ENCODE measurements around the gene PPP2R5B.
"Not testable (repeated sequence)": the region's sequence is repeated elsewhere in the genome, so short reads cannot be mapped to it uniquely, and the experiment has no call there.

Gene PPP2R5B

GRCh38 chr11:64974124-64974523, 49.6 kb downstream of the PPP2R5B start:
- Histone ChIP-seq H3K27me3 (peaks cover 51% of the 10 kb centered on the region), H3K9me3 (no peaks in the 10 kb centered on the region), H3K4me3 (ENCODE audit: low read depth in 1 of 2, low read length in 1 of 2) (no peak overlapping the region), H3K27ac (no peak overlapping the region), H3K36me3 (no peaks in the 10 kb centered on the region), H3K4me1 (ENCODE audit: control insufficient read depth in 1 of 2, insufficient read depth in 1 of 2, low read depth in 1 of 2, low read length in 1 of 2) (peaks cover 10 to 12% of the 10 kb centered on the region in 2 experiments)
- TF ChIP-seq CTCF (IDR thresholded peaks at IDR 0.05) = no peak

- no peak overlapping the region for H3K27ac ChIP-seq
- no peaks in the 10 kb centered on the region for H3K9me3 ChIP-seq
- peaks cover 51% of the 10 kb centered on the region for H3K27me3 ChIP-seq
- H3K36me3 ChIP-seq = no peaks in the 10 kb centered on the region
- no peak overlapping the region for H3K4me3 ChIP-seq (ENCODE audit: low read depth in 1 of 2, low read length in 1 of 2)
- TF ChIP-seq CTCF (IDR thresholded peaks at IDR 0.05) = no peak
- peaks cover 8 to 10% of the 10 kb centered on the region in 2 experiments for H3K4me1 ChIP-seq (ENCODE audit: control insufficient read depth in 1 of 2, insufficient read depth in 1 of 2, low read depth in 1 of 2, low read length in 1 of 2)
Measured at GRCh38 chr11:64976651-64977050, 52.2 kb downstream of the PPP2R5B start.

DNA sequence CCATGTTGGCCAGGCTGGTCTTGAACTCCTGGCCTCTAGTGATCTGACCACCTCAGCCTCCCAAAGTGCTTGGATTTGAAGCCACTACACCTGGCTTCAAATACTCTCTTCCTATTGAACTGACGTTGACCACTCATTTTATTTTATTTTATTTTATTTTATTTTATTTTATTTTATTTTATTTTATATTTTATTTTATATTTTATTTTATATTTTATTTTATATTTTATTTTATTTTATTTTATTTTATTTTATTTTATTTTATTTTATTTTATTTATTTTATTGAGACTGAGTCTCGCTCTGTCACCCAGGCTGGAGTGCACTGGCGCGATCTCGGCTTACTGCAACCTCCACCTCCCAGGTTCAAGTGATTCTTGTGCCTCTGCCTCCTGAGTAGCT, 58.9 kb downstream of the PPP2R5B start:
- H3K36me3 ChIP-seq; H3K27ac ChIP-seq; H3K4me3 ChIP-seq (ENCODE audit: low read depth in 1 of 2, low read length in 1 of 2); H3K9me3 ChIP-seq: not testable (repeated sequence)
- peaks cover 25% of the 10 kb centered on the region for H3K27me3 ChIP-seq
- peaks cover 17 to 24% of the 10 kb centered on the region in 2 experiments for H3K4me1 ChIP-seq (ENCODE audit: control insufficient read depth in 1 of 2, insufficient read depth in 1 of 2, low read depth in 1 of 2, low read length in 1 of 2)

All from neutrophil (primary cell).